B cell (primary cell): ENCODE data around the gene HASPIN. TPM values are rescaled to one million over a fixed set of nuclear protein-coding genes. Genes with fewer than 3 reads are reported as not detected.

Experiments
- ATAC-seq: fragments of 200-7000 bp; cut with Tn5 transposase; one replicate; pipeline ENCODE4 v1.10.0; 2021; ENCODE audit warnings: low read depth, mild to moderate bottlenecking, moderate number of reproducible peaks, moderate library complexity
- CTCF ChIA-PET: fragments of 350-600 bp; sonication (Branson Sonifier 250); formaldehyde crosslinking; loops from one replicate; lab custom pipeline; 2021; ENCODE audit warnings: antibody characterized with exemption, inconsistent platforms; lab: Charles Lee
- POLR2A ChIA-PET: fragments of 350-600 bp; sonication (Branson Sonifier 250); formaldehyde crosslinking; loops from one replicate; lab custom pipeline; 2021; ENCODE audit warnings: antibody characterized with exemption; lab: Charles Lee
- DNase-seq: peaks from one replicate; pipeline ENCODE4 v3.0.0; 2013
- H2AFZ ChIP-seq: 2 replicates; pipeline ENCODE4 v1.6.1; 2012; ENCODE audit warnings: mild to moderate bottlenecking, low read depth, low read length; ENCODE audit not compliant: insufficient read depth, poor library complexity, severe bottlenecking
- H3K27ac ChIP-seq, 2 donors: 1 replicate in 1 of 2; 2 replicates in 1 of 2; pipeline ENCODE4 v1.5.1; 2012 to 2013; ENCODE audit warnings: low read length in 2 of 2, mild to moderate bottlenecking in 2 of 2, moderate library complexity in 1 of 2
- H3K27me3 ChIP-seq, 4 experiments: fragments of 200-600 bp in 1 of 4; sonication (generic) in 1 of 4; replicated peaks in 1 of 4; 1 replicate in 2 of 4; 2 replicates in 2 of 4; pipeline versions ENCODE4 v1.6.1 to v1.7.0; 2013 to 2016; ENCODE audit warnings: low read length in 3 of 4, mild to moderate bottlenecking in 2 of 4, mixed read lengths in 1 of 4, moderate library complexity in 1 of 4; ENCODE audit not compliant: insufficient read depth in 4 of 4, control insufficient read depth in 3 of 4; ENCODE audit errors: control extremely low read depth in 1 of 4
- H3K36me3 ChIP-seq, 2 experiments: replicated peaks in 1 of 2; 1 replicate in 1 of 2; 2 replicates in 1 of 2; pipeline versions ENCODE4 v1.6.1 to v1.7.1; 2013; ENCODE audit warnings: low read length in 1 of 2; ENCODE audit not compliant: insufficient read depth in 2 of 2, control insufficient read depth in 1 of 2; ENCODE audit errors: control extremely low read depth in 1 of 2, extremely low read depth in 1 of 2
- H3K4me1 ChIP-seq, 2 donors: fragments of 200-600 bp in 1 of 2; sonication (generic) in 1 of 2; 1 replicate in 1 of 2; 2 replicates in 1 of 2; pipeline versions ENCODE4 v1.5.1 to v1.6.1; 2013 to 2017; ENCODE audit warnings: low read length in 2 of 2; ENCODE audit not compliant: control insufficient read depth in 2 of 2, insufficient read depth in 2 of 2
- H3K4me2 ChIP-seq: replicated peaks from 2 replicates; pipeline ENCODE3; 2012; ENCODE audit warnings: mild to moderate bottlenecking, low read depth, low read length; ENCODE audit not compliant: poor library complexity, severe bottlenecking
- H3K4me3 ChIP-seq, 5 experiments: fragments of 200-600 bp in 1 of 5; sonication (generic) in 1 of 5; 1 replicate in 3 of 5; 2 replicates in 2 of 5; pipeline versions ENCODE4 v1.5.1 to v1.7.0; 2011 to 2016; ENCODE audit warnings: low read length in 4 of 5, mild to moderate bottlenecking in 4 of 5, low read depth in 2 of 5, control low read depth in 1 of 5, moderate library complexity in 1 of 5; ENCODE audit not compliant: insufficient read depth in 1 of 5; ENCODE audit errors: control extremely low read depth in 1 of 5, extremely low read depth in 1 of 5
- H3K79me2 ChIP-seq: fragments of 200-600 bp; sonication (generic); one replicate; pipeline ENCODE4 v1.6.0; 2016; ENCODE audit warnings: low read length; ENCODE audit not compliant: control insufficient read depth, insufficient read depth
- H3K9ac ChIP-seq: fragments of 200-600 bp; sonication (generic); 2 replicates; pipeline ENCODE4 v1.6.1; 2017; ENCODE audit warnings: mild to moderate bottlenecking, low read length, moderate library complexity
- H3K9me3 ChIP-seq, 3 donors: one replicate each; pipeline versions ENCODE4 v1.6.1 to v1.7.1; 2013; ENCODE audit warnings: low read length in 2 of 3; ENCODE audit not compliant: control insufficient read depth in 2 of 3, insufficient read depth in 1 of 3; ENCODE audit errors: control extremely low read depth in 1 of 3
- H4K20me1 ChIP-seq: 2 replicates; pipeline ENCODE4 v1.6.0; 2012; ENCODE audit warnings: mild to moderate bottlenecking, low read length; ENCODE audit not compliant: insufficient read depth, control insufficient read depth, poor library complexity, severe bottlenecking
- H3K27ac Mint-ChIP-seq: one replicate; pipeline ENCODE4 v1.8.0; 2021; ENCODE audit warnings: mixed read lengths
- H3K27me3 Mint-ChIP-seq: one replicate; pipeline ENCODE4 v1.8.0; 2021; ENCODE audit warnings: mixed read lengths
- H3K4me1 Mint-ChIP-seq: one replicate; pipeline ENCODE4 v1.8.0; 2021; ENCODE audit warnings: mixed read lengths
- H3K4me3 Mint-ChIP-seq: one replicate; pipeline ENCODE4 v1.8.0; 2021; ENCODE audit warnings: mixed read lengths
- H3K9me3 Mint-ChIP-seq: one replicate; pipeline ENCODE4 v1.8.0; 2022; ENCODE audit warnings: mixed read lengths; ENCODE audit not compliant: insufficient read depth
- EZH2 ChIP-seq: IDR thresholded peaks from 2 replicates; pipeline ENCODE4 v1.6.1; 2012; ENCODE audit warnings: borderline replicate concordance, low read depth, mild to moderate bottlenecking, moderate library complexity, low read length; ENCODE audit not compliant: insufficient read depth, poor library complexity, severe bottlenecking
- WGBS: methylation state at CpG from one replicate; pipeline ENCODE4 v1.1.5; 2013; ENCODE audit warnings: missing lambda C conversion rate; ENCODE audit not compliant: insufficient coverage; 5-methylcytosine and 5-hydroxymethylcytosine counted together
- intact Hi-C: fragments of 100-400 bp; cut with micrococcal nuclease; formaldehyde crosslinking; loops from one replicate; pipeline ENCODE4 v1.10.0; 2022
- polyA plus RNA-seq: library from polyadenylated mRNA; depleted of rRNA; stranded (reverse); fragments of >200 nt; gene quantifications from 2 replicates; pipeline ENCODE4 v1.2.3, GENCODE V29; 2012
- total RNA-seq, 2 donors: library from RNA; stranded (reverse); fragments of 120-200 nt in 1 of 2; gene quantifications; 1 replicate in 1 of 2; 2 replicates in 1 of 2; pipeline versions ENCODE4 v1.2.3 to v1.2.4, GENCODE V29; 2013 to 2022
- TF ChIP-seq, protein P1 (sequence below): fragments of 200-600 bp; IDR thresholded peaks from one replicate; pipeline ENCODE4 v1.8.0; 2022; ENCODE audit warnings: antibody characterized with exemption, mild to moderate bottlenecking

HASPIN gene
- total and polyA plus RNA-seq, 2 donors (not counting 1 experiment from before 2014, with no cell fraction given): 0.28 to 3.1 TPM

DNA sequence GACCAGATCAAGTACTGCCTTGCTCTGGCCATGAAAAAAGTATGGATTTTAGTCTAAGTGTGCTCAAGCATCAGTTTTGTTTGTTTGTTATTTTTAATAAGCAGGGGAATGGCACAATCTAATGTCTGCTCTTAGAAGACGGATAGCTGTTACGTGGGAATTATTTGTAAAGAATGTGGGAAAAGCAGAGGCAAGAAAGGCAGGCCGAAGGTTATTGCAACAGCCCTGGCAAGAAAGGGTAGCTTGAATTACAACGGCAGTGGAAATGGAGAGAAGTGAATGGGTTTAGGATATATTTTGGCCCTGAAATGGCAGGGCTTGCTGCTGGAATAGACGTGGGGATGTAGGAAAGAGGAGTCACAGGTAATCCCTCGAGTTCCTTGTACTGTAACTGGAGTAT lies 987 bp upstream of the HASPIN start:
- Histone ChIP-seq H3K27ac (peak overlapping the region; percentile 49 to 78), H3K4me1 (peaks cover 44 to 70% of the 10 kb centered on the region in 2 donors), H3K36me3 (peaks cover 6 to 22% of the 10 kb centered on the region in 2 experiments), H3K4me3 (peak overlapping the region; percentile 76 to 96 (median 91)), H3K27me3 (no peaks in the 10 kb centered on the region), H3K9ac (peak overlapping the region; percentile 81), H3K4me2 (peak overlapping the region; percentile 93), H3K79me2 (peaks cover 80% of the 10 kb centered on the region), H3K9me3 (no peaks in the 10 kb centered on the region), H2AFZ (peak overlapping the region; percentile 89), H4K20me1 (no peaks in the 10 kb centered on the region)
- CTCF ChIA-PET: interaction anchor here (0.8 to 3.0 kb wide), 16 partner anchors 8 to 122 kb away, joined by 3 to 31 read pairs (median 6); no protein-coding TSS in a partner anchor
- H3K27me3 Mint-ChIP-seq: no peaks in the 10 kb centered on the region
- TF ChIP-seq, protein P1, sequence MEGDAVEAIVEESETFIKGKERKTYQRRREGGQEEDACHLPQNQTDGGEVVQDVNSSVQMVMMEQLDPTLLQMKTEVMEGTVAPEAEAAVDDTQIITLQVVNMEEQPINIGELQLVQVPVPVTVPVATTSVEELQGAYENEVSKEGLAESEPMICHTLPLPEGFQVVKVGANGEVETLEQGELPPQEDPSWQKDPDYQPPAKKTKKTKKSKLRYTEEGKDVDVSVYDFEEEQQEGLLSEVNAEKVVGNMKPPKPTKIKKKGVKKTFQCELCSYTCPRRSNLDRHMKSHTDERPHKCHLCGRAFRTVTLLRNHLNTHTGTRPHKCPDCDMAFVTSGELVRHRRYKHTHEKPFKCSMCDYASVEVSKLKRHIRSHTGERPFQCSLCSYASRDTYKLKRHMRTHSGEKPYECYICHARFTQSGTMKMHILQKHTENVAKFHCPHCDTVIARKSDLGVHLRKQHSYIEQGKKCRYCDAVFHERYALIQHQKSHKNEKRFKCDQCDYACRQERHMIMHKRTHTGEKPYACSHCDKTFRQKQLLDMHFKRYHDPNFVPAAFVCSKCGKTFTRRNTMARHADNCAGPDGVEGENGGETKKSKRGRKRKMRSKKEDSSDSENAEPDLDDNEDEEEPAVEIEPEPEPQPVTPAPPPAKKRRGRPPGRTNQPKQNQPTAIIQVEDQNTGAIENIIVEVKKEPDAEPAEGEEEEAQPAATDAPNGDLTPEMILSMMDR: no peak
- no peak for TF ChIP-seq EZH2
- H3K4me1 Mint-ChIP-seq: peaks cover 62% of the 10 kb centered on the region
- peak overlapping the region; percentile 94 for H3K27ac Mint-ChIP-seq
- intact Hi-C loops: loop anchor here (1.0 to 2.0 kb wide), 4 partner anchors 11 to 40 kb away; partner anchors contain the start of gene P2RX5
- POLR2A ChIA-PET: interaction anchor here (1.0 to 4.2 kb wide), 6 partner anchors 9 to 27 kb away, joined by 3 to 28 read pairs (median 5); partner anchors contain the start of gene P2RX5
- peak overlapping the region; percentile 96 for H3K4me3 Mint-ChIP-seq
- 63% methylated on average over 6 of the region's 6 CpGs for WGBS
- ATAC-seq: no peak
- no peak for DNase-seq
- H3K9me3 Mint-ChIP-seq: no peaks in the 10 kb centered on the region

DNA sequence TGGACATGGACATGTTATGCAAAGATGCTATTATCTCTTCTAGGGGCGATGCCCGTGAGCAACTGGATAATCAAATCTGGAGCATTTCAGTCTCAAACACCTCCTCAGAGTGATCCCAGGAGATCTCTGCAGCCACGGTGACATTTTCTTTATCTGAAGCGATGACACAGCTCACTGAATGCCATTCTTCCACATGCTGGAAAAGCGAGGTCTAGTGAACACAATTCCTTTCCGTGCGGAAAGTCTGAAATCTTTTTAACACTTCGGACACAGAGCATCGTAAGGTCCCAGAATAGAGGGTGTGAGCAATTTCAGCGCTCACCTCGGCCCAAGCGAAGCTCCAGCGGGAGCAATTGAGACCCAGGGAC lies 531 bp upstream of the HASPIN start:
- Histone ChIP-seq H3K9me3 (no peaks in the 10 kb centered on the region), H3K4me1 (peaks cover 48 to 74% of the 10 kb centered on the region in 2 donors), H2AFZ (peak overlapping the region; percentile 89), H3K36me3 (peaks cover 4 to 18% of the 10 kb centered on the region in 2 experiments), H4K20me1 (no peaks in the 10 kb centered on the region), H3K79me2 (peaks cover 78% of the 10 kb centered on the region), H3K4me2 (peak overlapping the region; percentile 93), H3K27me3 (no peaks in the 10 kb centered on the region), H3K27ac (peak overlapping the region; percentile 49 to 78), H3K9ac (peak overlapping the region; percentile 81), H3K4me3 (peak overlapping the region; percentile 76 to 96 (median 91))
- Mint-ChIP-seq H3K4me1 (peaks cover 64% of the 10 kb centered on the region), H3K4me3 (peak overlapping the region; percentile 96), H3K9me3 (no peaks in the 10 kb centered on the region), H3K27ac (peak overlapping the region; percentile 94), H3K27me3 (no peaks in the 10 kb centered on the region)
- ATAC-seq: no peak
- DNase-seq: no peak
- 4% methylated on average over 10 of the region's 13 CpGs for WGBS
- intact Hi-C loops: loop anchor here (1.0 to 2.0 kb wide), 4 partner anchors 12 to 40 kb away; partner anchors contain the start of gene P2RX5
- ChIA-PET CTCF (interaction anchor here (0.8 to 3.0 kb wide), 17 partner anchors 8 to 105 kb away, joined by 3 to 31 read pairs (median 5); partner anchors contain the start of genes CTNS, P2RX5 and SHPK), POLR2A (interaction anchor here (1.3 to 4.2 kb wide), 6 partner anchors 8 to 48 kb away, joined by 3 to 28 read pairs (median 5); partner anchors contain the start of gene P2RX5)
- TF ChIP-seq EZH2: no peak
- TF ChIP-seq, protein P1: no peak
